Right hindlimb (tissue), 1 donor: ENCODE results near the gene TEX19.
"Not testable (repeated sequence)": the region's sequence is repeated elsewhere in the genome, so short reads cannot be mapped to it uniquely, and the experiment has no call there.

Source experiments
- DNase-seq: peaks from one replicate; pipeline ENCODE4 v3.0.0-alpha.2; 2018

The TEX19 gene

DNA sequence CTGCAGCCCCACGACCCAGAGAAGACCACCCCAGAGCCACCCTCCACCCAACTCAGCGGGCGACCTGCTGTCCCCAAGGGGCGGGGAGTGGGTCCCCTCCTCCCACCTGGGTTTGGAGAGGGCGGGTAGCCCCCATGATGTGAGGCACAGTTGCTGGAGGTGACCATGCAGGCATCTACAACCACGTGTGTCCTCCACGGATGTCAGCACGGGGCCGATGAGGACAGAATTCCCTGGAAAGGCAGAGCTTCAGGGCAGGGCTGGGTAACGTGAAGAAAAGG is 19.6 kb downstream of the TEX19 start:
- DNase-seq, result no peak

DNA sequence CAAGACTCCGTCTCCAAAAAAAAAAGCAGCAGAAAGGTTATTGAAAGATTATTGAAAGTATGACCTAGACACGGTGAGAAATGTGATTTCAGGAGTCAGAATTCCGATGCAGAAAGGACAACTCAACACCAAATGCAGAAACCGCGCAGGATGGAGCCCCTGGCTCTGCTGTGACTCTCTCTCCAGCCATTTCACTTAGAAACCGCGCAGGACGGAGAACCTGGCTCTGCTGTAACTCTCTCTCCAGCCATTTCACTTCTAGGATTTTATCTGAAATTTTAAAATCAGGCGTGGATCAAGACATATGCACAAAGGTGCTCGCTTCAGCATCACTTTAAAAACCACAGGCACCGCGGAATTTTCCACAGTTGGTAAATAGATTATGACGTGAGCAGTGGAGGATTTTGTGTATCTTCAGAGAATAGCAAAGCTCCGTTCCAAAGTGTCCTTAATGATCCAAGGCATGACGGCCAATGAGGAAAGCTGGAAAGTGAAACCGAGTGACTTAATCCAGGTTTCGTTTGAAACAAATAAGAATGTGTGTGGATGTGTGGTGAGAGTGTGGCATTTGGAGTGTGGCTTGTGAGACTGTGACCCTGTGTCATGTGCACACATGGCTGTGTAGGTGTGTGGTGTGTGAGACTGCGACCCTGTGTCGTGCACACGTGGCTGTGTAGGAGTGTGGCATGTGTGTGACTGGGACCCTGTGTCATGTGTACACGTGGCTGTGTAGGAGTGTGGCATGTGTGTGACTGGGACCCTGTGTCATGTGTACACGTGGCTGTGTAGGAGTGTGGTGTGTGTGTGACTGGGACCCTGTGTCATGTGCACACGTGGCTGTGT is 22.0 kb downstream of the TEX19 start:
- DNase-seq, result peak; percentile 70

DNA sequence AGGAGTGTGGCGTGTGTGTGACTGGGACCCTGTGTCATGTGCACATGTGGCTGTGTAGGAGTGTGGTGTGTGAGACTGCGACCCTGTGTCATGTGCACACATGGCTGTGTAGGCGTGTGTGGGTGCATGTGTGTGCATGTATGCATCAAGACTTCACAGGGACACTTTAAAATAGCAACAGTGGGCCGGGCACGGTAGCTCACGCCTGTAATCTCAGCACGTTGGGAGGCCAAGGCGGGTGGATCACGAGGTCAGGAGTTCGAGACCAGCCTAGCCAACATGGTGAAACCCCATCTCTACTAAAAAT is 22.6 kb downstream of the TEX19 start:
- DNase-seq, result not testable (repeated sequence)

DNA sequence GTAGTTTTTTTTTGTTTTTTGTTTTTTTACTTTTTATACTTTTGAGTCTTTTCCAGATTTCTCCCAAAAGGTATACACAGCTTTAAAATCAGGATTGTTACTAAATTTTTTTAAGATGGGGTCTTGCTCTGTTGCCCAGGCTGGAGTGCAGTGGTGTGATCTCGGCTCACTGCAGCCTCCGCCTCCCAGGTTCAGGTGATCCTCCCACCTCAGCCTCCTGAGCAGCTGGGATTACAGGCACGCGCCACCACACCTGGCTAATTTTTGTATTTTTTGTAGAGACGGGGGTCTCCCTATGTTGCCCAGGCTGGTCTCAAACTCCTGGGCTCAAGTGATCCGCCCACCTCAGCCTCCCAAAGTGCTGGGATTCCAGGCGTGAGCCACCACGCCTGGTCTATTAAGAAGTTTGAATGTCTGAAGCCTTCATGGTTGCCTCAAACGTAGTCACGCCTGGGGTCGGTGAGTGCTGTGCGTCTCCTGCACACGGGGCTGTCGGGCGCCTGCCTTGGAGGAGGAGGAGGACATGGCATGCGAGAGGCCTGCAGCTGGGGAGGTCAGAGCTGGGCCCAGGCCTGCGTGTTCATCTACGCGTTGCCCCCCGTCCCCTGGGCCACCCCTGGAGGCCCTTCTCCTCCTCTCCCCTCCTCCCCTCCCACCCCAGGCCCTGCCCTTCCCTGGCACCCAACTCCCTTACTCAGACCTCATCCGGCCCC is 23.3 kb downstream of the TEX19 start:
- not testable (repeated sequence) for DNase-seq

DNA sequence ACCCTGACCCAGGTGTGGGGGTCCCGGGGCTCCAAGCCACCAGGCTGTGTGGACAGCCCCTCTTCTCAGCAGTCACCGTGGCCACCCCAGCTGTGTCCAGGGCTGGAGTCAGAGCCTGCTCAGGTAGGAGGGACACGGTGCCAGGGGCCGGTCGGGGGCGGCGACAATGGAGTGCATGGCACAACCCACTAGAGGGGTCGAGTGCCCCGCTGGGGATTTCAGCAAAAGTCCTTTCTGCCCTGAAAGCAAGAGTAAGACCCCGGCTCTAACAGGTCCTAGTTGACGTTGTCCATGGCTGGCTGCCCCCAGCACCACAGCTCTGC is 23.8 kb downstream of the TEX19 start:
- no peak for DNase-seq

DNA sequence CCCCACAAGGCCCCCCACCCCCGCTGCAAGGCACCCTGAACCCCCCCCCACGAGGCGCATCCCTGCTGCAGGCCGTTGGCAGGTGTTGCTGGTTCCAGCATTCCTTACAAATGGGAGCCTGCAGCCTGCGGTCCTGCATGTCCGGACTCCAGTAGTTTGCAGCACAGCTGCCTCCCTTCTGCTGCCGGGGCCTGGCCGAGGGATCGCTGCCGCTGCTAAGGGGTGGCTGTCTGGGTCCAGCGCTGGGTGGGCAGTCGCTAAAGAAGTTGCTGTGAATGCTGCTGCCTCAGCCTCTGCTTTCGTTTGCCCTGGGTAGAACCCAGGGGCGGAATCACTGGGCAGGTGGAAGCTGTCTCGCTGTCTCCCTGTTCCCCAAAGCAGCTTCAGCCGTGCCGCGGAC is 24.4 kb downstream of the TEX19 start:
- DNase-seq, result peak; percentile 34

DNA sequence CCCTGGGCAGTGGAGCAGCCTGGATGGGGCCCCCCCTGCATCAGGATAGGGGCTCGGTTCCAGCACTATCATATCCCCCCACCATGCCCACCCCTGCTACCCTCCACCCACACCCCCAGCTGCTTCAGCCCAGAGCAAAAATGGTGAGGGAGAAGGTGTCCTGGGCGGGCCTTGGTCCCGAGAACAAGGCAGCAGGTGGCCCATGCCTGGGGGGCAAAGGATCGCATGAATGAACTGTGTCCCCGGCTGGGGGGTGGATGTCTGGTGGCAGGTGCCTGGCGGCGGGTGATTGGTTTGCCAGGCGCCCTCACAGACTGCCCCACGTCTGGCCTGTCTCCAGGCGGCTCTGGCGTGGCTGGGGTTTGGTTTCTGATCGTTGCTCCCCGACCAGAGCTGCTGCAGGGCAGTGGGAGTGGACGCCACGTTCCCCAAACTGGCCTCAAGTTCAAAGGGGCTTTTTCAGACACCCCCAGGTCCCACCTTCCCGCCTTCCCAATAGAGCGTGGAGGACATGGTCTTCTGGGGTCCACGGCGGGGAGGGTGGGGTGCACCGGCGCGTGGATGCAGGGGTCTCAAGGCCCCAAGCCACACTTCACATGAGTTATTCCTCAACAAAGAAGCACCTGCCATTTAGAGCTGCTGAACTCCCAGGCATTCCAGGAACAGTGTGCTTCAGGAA is 25.1 kb downstream of the TEX19 start:
- peak; percentile 43 for DNase-seq

DNA sequence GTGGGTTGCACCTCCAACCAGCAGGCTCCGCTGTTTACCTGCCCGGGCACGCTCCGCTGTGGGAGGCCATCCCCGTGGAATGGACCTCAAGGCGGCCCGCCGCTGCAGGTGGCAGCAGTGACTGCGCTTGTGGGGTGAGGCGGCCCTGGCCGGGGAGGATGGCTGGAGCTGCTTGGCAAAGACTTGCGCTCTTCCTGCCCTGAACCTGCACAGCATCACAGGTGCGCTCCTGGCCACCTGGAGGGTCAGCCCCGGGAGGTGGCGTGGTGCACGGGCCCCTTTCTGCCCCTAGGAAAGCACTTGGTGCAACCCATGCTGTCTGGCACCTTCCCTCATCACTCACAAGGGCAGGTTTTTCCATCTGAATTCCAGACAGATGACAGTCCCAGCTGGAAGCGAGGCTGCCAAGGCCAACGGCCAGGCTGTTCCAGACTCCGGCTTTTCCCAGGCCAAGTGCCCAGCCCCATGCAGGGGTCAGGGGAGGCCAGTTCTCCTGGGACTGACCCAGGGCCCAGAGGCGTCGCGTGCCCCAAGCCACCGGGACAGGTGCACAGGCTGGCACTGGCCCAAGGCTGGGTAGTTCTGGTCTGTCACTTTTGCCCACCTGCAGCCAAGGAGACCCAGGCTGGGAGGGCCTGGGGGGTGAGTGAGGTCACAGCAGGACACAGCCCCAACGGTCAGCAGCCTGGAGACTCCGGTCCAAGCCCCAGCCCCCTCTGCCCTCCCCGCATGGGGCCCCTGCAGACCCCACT is 25.9 kb downstream of the TEX19 start:
- DNase-seq, result peak; percentile 76

DNA sequence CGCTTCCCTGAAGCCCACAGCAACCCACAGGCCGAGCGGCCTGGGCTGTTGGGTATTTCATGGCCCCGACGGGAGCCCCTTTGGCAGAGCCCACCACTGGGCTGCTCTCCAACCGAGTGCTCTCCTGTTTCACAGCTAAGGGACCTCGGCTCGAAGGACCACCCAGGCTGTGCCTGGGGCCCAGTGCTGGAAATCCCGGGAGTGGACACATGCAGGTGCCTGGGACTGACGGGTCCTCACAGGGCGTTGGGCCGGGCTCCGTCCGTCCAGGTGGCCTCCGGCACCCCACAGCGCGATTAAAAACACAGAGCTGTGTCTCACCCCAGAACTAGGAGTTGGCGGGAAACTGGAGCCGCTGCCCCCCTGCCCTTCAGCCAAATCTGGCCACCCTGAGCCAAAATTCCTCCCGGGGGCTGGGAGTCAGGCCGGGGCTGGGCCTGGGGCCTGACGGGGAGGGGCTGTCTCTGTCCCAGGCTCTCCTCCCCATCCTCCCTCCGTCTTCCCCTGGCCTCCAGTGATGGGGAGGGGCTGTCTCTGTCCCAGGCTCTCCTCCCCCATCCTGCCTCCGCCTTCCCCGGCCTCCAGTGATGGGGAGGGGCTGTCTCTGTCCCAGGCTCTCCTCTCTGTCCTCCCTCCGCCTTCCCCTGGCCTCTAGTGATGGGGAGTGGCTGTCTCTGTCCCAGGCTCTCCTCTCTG is 26.7 kb downstream of the TEX19 start:
- peak; percentile 89 for DNase-seq

DNA sequence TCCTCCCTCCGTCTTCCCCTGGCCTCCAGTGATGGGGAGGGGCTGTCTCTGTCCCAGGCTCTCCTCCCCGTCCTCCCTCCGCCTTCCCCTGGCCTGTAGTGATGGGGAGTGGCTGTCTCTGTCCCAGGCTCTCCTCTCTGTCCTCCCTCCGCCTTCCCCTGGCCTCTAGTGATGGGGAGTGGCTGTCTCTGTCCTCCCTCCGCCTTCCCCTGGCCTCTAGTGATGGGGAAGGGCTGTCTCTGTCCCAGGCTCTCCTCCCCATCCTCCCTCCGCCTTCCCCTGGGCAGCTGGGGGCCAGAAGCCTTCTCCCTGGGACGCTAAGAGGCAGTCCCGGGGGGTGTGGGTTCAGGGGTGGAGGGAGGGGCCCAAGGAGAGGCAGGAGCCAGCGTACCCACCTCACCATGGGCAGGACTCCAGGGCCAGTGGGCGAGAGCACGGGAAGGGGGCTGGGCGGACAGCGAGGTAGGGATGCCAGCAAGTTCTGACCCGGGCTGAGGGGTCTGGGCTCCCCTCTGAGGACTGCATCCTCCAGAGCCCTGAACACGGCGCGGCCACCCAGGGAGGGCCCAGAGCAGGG is 27.3 kb downstream of the TEX19 start:
- no peak for DNase-seq

DNA sequence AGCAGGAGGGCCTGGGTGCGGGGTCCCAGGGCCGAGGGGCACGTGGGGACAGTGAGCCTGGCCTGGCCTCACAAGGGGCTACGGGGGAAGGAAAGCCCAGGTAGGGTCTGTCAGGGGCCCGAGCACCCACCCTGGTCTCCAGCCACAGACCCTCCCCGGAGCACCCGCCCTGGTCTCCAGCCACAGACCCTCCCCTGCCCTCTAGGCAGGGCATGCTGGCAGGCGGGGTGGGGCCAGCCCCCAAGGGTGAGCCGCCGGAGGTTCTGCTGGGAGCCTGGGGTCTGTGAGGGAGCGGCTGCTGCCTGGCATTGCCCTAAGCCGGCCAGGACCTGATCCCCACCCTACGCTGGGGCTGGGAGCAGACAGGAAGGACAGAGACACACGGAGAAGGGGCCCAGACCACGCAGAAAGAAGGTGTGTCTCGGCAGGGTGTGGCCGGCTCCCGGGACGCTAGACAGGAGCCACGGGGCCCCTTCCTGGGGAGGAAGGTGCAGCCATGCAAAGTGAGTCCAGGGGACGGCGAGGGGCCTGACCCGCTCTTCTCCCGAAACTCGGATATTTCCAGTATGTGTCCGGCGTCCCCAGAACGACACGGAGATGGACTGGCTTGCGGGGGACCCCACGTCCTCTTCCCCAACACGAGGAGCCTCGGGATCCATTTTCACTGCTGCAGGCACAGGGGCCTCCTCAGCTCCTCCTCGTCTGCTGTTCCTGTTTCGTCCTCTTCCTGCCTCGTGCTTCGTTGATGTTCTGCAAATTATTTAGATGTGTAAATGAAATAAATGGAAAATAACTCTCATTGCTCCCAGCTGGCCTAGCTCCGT is 28.0 kb downstream of the TEX19 start:
- no peak for DNase-seq

DNA sequence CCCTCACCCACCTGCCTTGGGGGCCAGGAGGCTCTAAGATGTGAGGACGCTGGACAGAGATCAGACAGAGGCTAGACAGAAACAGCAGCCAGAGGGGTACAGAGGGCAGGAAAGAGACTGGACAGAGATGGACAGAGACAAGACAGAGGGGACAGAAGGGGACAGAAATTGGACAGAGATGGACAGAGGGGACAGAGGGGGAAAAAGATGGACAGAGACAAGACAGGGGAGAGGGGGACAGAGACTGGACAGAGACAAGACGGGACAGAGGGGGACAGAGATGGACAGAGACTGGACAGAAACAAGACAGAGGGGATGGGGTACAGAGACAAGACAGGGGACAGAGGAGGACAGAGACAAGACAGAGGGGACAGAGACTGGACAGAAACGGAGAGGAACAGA is 28.7 kb downstream of the TEX19 start:
- no peak for DNase-seq

DNA sequence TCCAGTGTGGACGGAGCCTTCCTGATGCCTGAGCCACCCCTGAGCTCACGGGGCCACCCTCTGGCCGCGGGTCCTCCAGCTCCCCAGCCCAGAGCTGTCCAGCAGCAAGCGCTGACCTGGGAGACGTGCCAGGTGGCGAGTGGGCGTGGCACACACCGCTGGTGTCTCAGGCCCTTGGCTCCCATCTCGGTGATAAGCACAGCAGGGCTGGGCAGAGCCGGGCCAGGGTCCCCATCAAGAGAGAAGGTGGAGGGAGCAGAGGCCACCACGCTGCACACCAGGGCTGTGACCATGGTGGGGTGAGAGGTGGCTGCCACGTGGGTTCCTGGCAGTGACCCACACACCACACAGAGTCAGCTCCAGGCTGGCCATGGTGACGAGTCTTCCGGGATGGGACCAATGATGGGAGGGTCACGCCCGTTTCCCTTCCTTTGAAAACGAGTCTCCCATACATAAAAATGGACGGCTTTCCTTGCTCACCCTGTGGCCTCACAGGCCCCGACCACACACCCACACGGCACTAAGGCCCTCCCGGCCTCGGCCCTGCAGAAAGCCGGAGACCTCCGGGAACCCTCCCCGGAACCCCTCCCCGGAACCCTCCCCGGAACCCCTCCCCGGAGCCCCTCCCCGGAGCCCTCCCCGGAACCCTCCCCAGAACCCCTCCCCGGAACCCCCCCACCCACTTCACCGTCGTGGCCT is 29.3 kb downstream of the TEX19 start:
- DNase-seq, result no peak

DNA sequence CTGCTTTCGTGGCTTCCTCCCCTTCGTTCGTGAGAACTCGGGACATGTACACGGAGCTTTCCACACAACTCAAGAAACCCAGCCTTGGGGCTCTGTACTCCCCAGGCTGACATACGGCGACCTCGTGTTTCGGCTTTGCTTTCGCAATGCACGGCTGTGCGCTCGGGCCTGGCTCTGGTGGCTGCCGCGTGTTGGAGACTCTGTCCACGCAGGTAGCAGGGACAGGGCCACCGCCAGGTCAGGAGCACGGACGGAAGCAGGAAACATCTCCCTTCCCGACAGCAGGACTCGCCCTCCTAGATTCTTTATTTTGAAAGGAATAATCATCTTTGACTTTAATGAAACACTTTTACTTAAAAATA is 29.9 kb downstream of the TEX19 start:
- no peak for DNase-seq

DNA sequence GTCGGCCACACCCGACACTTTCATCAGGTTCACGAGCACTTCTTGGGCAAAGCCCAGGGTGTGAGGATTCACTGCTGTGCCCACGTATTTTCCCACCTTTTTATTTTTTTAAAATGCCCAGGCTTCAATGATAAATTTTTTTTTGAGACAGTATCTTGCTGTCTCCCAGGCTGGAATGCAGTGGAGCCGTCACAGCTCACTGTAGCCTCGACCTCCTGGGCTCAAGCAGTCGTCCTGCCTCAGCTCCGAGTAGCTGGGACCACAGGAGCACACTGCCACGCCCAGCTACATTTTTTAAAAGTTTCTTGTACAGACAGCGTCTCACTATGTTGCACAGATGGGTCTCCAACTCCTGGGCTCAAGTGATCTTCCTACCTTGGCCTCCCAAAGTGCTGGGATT is 30.3 kb downstream of the TEX19 start:
- DNase-seq, result no peak

DNA sequence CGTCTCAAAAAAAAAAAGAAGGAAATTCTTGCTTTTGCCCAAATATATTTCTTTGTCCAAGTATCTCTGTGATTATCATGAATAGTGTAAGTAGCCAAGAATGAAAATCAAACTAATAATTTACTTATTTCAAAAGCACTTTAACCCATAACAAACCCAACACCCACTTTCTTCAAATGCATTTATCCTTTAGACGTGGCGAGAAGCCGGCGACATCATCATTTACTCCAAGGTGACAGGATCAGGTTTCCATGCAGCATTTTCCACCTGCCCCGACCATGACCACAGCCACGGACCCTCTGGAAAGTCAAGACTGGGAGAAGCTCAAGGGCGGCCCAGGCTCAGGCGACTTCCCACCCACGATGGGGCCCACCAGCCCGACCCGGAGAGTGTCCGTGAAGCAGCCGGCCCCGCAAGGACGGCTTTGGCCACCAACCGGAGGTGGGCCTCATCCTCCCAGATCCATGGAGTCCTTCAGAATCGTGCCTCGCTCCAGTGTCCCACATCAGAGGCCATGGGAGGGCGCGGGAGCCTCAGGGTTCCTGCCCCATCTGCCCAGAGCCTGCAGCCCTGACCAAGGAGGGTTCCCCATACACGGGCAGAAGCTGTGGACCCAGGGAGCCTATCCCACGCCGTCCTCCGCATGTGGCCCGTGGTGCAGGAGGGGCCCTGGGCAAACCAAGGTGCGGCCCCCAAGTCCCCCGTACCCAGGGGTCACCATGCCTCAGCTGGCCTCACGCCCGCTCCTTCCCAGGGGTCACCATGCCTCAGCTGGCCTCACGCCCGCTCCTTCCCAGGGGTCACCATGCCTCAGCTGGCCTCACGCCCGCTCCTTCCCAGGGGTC is 31.2 kb downstream of the TEX19 start:
- no peak for DNase-seq

DNA sequence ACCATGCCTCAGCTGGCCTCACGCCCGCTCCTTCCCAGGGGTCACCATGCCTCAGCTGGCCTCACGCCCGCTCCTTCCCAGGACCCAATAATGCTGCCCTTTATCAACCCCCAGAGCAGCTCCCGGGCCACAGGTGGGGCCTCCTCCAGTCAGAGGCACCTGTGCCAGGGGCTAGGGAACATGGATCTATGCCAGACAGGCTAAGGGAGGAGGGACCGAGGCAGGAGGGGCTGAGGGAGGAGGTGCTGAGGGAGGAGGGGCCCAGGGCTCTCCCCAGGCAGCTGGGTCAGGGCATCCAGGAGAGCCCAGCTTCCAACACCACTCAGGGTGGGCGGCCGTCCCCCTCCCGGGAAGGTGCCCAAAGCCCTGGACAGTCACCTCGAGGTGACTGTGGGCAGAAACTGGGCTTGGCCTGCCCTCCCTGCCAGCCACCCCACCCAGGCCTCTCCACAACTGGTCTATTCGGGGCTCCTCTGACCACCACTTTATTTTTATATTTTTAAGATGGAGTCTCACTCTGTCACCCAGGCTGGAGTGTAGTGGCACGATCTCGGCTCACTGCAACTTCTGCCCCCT is 31.9 kb downstream of the TEX19 start:
- DNase-seq, result no peak

DNA sequence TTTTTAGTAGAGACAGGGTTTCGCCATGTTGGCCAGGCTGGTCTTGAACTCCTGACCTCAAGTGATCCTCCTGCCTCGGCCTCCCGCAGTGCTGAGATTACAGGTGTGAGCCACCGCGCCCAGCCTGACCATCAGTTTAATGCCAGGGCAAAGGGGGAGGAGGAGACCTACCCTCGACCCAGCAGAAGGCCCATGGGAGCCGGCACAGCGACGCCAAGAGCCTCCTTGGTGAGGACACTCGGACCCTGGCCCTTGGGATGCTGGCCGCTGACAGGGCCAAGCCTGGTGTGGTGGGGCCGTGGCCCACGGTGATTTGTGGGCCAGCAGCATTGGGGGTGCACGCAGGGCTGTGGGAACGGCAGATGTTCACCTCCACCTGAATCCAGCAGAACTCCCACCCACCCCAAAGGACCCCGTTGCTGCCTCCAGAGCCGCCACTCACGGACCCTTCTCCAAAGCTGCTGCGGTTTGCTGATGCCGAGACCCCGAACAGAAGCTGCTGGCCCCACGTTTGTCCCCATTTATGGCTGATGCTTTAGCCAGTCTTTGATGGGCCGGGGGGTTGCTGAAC is 32.5 kb downstream of the TEX19 start:
- no peak for DNase-seq

DNA sequence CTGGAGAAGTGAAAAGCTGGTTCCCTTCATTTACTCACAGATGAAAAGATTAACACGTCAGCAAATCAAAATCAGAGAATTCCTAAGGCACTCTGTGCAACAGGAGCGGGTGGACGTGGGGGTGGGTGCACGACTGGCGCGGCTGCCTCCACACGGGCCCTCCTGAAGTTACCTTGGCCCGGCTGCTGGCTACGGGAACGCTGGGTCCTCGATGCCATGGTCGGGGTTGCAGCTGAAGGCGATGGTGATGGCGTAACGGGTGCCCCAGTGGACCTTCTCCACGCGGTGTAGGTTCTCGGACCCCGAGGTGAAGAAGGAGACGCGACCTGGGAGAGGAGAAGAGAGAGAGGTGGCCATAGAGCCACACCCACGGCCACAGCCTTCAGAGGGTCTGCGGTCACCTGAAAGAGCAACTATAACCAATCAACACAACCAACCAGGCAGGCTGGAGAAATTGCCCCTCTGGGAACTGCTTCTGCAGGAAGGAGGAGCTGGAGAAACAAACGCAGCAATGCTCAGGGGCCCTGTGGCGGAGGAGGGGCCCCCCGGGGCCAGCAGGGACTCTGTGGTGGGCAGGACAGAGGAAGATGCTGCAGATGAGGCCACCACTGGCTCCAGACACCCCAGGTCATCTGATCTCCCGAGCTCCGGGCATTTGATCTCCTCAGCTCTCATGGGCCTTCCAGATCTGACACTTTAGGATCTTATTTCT is 33.3 kb downstream of the TEX19 start:
- DNase-seq, result no peak
